ENCODE measurements around the gene GALK2.
"Not testable (repeated sequence)": the region's sequence is repeated elsewhere in the genome, so short reads cannot be mapped to it uniquely, and the experiment has no call there.

- not testable (repeated sequence) for TF ChIP-seq CTCF (IDR thresholded peaks at IDR 0.05; ENCODE audit: low read length); EZH2 (IDR thresholded peaks at IDR 0.05; ENCODE audit: borderline replicate concordance, low read length)
Measured at GRCh38 chr15:49208102-49208501, 38.1 kb downstream of the GALK2 start.

All from OCI-LY1 (cell line).